CD14-positive monocyte (primary cell): Measurements from ENCODE around the gene DOCK8. TPM values are rescaled to one million over a fixed set of nuclear protein-coding genes. Genes with fewer than 3 reads are reported as not detected.
"Not testable (repeated sequence)": the region's sequence is repeated elsewhere in the genome, so short reads cannot be mapped to it uniquely, and the experiment has no call there.

ENCODE experiments used
- DNase-seq, 3 donors: peaks; one replicate each; pipeline ENCODE4 v3.0.0-alpha.2; 2011 to 2022
- H2AFZ ChIP-seq: 2 replicates; pipeline ENCODE4 v1.6.0; 2012; ENCODE audit warnings: mild to moderate bottlenecking, low read depth, low read length, inconsistent platforms; ENCODE audit not compliant: insufficient read depth, poor library complexity, severe bottlenecking
- H3K27ac ChIP-seq, 2 donors: 1 replicate in 1 of 2; 2 replicates in 1 of 2; pipeline ENCODE4 v1.5.1; 2012 to 2013; ENCODE audit warnings: low read length in 2 of 2, control low read depth in 1 of 2, inconsistent platforms in 1 of 2, low read depth in 1 of 2, mild to moderate bottlenecking in 1 of 2
- H3K27me3 ChIP-seq, 2 donors: one replicate each; pipeline versions ENCODE4 v1.6.0 to v1.6.1; 2011 to 2013; ENCODE audit warnings: low read length in 2 of 2; ENCODE audit not compliant: control insufficient read depth in 2 of 2, insufficient read depth in 2 of 2
- H3K36me3 ChIP-seq, 2 donors: replicated peaks in 1 of 2; 1 replicate in 1 of 2; 2 replicates in 1 of 2; pipeline versions ENCODE4 v1.5.1 to v1.6.1; 2012 to 2013; ENCODE audit warnings: low read length in 2 of 2, control low read depth in 1 of 2, inconsistent platforms in 1 of 2, mild to moderate bottlenecking in 1 of 2; ENCODE audit not compliant: insufficient read depth in 2 of 2, control insufficient read depth in 1 of 2
- H3K4me1 ChIP-seq, 2 donors: 1 replicate in 1 of 2; 2 replicates in 1 of 2; pipeline versions ENCODE4 v1.5.1 to v1.6.1; 2012 to 2013; ENCODE audit warnings: low read length in 2 of 2, control low read depth in 1 of 2, inconsistent platforms in 1 of 2, mild to moderate bottlenecking in 1 of 2, moderate library complexity in 1 of 2; ENCODE audit not compliant: insufficient read depth in 2 of 2, control insufficient read depth in 1 of 2
- H3K4me2 ChIP-seq: replicated peaks from 2 replicates; pipeline ENCODE3; 2012; ENCODE audit warnings: low read length, moderate library complexity, mild to moderate bottlenecking; ENCODE audit not compliant: poor library complexity, severe bottlenecking; ENCODE audit errors: extremely low read depth
- H3K4me3 ChIP-seq, 3 experiments: fragments of 200-600 bp in 1 of 3; sonication (generic) in 1 of 3; replicated peaks in 1 of 3; 1 replicate in 2 of 3; 2 replicates in 1 of 3; pipeline ENCODE4 v1.5.1; 2011 to 2013; ENCODE audit warnings: low read length in 3 of 3, mild to moderate bottlenecking in 3 of 3, control low read depth in 2 of 3, low read depth in 2 of 3, inconsistent platforms in 1 of 3, moderate library complexity in 1 of 3
- H3K79me2 ChIP-seq: 2 replicates; pipeline ENCODE4 v1.6.0; 2012; ENCODE audit warnings: mild to moderate bottlenecking, control low read depth, inconsistent platforms, low read length, moderate library complexity; ENCODE audit not compliant: insufficient read depth
- H3K9ac ChIP-seq: 2 replicates; pipeline ENCODE4 v1.6.0; 2017; ENCODE audit warnings: low read length, mild to moderate bottlenecking; ENCODE audit not compliant: insufficient read depth, poor library complexity, severe bottlenecking
- H3K9me3 ChIP-seq, 2 donors: replicated peaks in 1 of 2; 1 replicate in 1 of 2; 2 replicates in 1 of 2; pipeline versions ENCODE4 v1.5.1 to v1.6.1; 2012 to 2013; ENCODE audit warnings: low read length in 2 of 2, control low read depth in 1 of 2; ENCODE audit not compliant: control insufficient read depth in 1 of 2, insufficient read depth in 1 of 2
- H4K20me1 ChIP-seq: 2 replicates; pipeline ENCODE4 v1.6.0; 2012; ENCODE audit warnings: mild to moderate bottlenecking, low read length, control low read depth, moderate library complexity; ENCODE audit not compliant: insufficient read depth
- H3K27ac Mint-ChIP-seq, 7 donors: one replicate each; pipeline ENCODE4 v1.8.0; 2020; ENCODE audit warnings: mild to moderate bottlenecking in 7 of 7, mixed read lengths in 7 of 7, moderate library complexity in 6 of 7, inconsistent platforms in 2 of 7
- H3K27me3 Mint-ChIP-seq, 3 donors: one replicate each; pipeline ENCODE4 v1.8.0; 2021 to 2022; ENCODE audit warnings: low read depth in 3 of 3, mild to moderate bottlenecking in 3 of 3, mixed read lengths in 3 of 3, moderate library complexity in 3 of 3, inconsistent platforms in 1 of 3
- H3K36me3 Mint-ChIP-seq, 2 donors: one replicate each; pipeline ENCODE4 v1.8.0; 2020; ENCODE audit warnings: mixed read lengths in 2 of 2, inconsistent platforms in 1 of 2, mild to moderate bottlenecking in 1 of 2
- H3K4me1 Mint-ChIP-seq: one replicate; pipeline ENCODE4 v1.8.0; 2020; ENCODE audit warnings: mild to moderate bottlenecking, mixed read lengths
- H3K4me3 Mint-ChIP-seq, 2 donors: one replicate each; pipeline ENCODE4 v1.8.0; 2020; ENCODE audit warnings: mild to moderate bottlenecking in 2 of 2, mixed read lengths in 2 of 2, moderate library complexity in 1 of 2
- H3K9me3 Mint-ChIP-seq, 7 donors: one replicate each; pipeline ENCODE4 v1.8.0; 2020 to 2022; ENCODE audit warnings: mixed read lengths in 7 of 7, mild to moderate bottlenecking in 6 of 7, moderate library complexity in 6 of 7, inconsistent platforms in 2 of 7
- WGBS: methylation state at CpG from one replicate; pipeline ENCODE4 v1.1.5; 2013; ENCODE audit warnings: missing lambda C conversion rate; ENCODE audit not compliant: insufficient coverage; 5-methylcytosine and 5-hydroxymethylcytosine counted together
- intact Hi-C, 2 donors: fragments of 100-400 bp; cut with micrococcal nuclease; formaldehyde crosslinking; loops; one replicate each; pipeline versions ENCODE4 v1.15.0 to v1.15.1; 2023
- polyA plus RNA-seq, 3 donors: library from polyadenylated mRNA; depleted of rRNA in 1 of 3; unstranded in 2 of 3; stranded (reverse) in 1 of 3; fragments of 300-500 nt in 2 of 3; fragments of >200 nt in 1 of 3; fragmentation: Illumina TruSeq in 2 of 3; gene quantifications; 1 replicate in 2 of 3; 2 replicates in 1 of 3; pipeline ENCODE4 v1.2.3, GENCODE V29; 2012 to 2021
- TF ChIP-seq, protein P1 (sequence below): fragments of 200-600 bp; IDR thresholded peaks from one replicate; pipeline ENCODE4 v1.8.0; 2022; ENCODE audit warnings: antibody characterized with exemption, mild to moderate bottlenecking

Gene DOCK8
- polyA plus RNA-seq, 3 donors, result 46.8 to 100 (median 95.4) TPM

DNA sequence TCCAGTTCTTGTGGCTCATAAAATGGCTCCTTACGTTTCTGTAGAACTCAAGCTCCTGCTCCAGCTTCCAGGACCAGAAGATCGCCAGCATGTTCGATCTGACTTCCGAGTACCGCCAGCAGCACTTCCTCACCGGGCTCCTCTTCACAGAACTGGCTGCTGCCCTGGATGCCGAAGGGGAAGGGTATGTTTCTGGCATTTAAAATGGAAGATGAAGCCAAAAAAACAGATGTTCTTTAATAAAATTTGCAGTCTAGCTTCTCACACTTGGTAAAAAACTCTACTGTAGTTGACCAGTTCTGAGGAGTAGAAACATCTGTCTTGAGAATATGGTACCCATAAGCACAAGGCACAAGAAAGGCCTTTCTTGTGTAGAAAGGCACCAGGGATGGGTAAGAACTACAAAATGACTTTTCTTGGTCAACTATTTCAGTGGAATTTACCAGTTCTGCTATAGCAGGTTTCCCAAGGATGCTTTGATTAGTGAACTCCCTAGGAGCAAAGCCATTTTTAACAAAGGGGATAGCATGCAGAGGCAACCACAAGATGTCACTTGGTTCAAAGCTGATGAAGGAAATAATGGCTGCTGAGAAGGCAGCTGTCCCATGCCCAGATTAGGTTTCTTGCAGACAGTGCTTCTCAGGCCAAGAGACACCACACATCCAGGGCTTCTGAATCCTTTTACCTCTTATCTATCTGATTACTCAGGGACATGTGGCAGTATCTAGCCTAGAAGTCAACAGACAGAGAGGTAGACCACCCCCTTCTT is 192.4 kb downstream of the DOCK8 start:
- Histone ChIP-seq H3K27ac (no peak overlapping the region), H3K36me3 (peaks cover 91 to 96% of the 10 kb centered on the region in 2 donors), H2AFZ (no peak overlapping the region), H3K4me3 (no peak overlapping the region), H3K79me2 (no peaks in the 10 kb centered on the region), H3K4me2 (no peak overlapping the region), H4K20me1 (peaks cover 75% of the 10 kb centered on the region), H3K9ac (no peak overlapping the region), H3K4me1 (no peaks in the 10 kb centered on the region), H3K9me3 (no peaks in the 10 kb centered on the region), H3K27me3 (no peaks in the 10 kb centered on the region)
- peaks cover 79 to 94% of the 10 kb centered on the region in 2 donors for H3K36me3 Mint-ChIP-seq
- DNase-seq, result no peak
- no peaks in the 10 kb centered on the region for H3K9me3 Mint-ChIP-seq
- TF ChIP-seq, protein P1, sequence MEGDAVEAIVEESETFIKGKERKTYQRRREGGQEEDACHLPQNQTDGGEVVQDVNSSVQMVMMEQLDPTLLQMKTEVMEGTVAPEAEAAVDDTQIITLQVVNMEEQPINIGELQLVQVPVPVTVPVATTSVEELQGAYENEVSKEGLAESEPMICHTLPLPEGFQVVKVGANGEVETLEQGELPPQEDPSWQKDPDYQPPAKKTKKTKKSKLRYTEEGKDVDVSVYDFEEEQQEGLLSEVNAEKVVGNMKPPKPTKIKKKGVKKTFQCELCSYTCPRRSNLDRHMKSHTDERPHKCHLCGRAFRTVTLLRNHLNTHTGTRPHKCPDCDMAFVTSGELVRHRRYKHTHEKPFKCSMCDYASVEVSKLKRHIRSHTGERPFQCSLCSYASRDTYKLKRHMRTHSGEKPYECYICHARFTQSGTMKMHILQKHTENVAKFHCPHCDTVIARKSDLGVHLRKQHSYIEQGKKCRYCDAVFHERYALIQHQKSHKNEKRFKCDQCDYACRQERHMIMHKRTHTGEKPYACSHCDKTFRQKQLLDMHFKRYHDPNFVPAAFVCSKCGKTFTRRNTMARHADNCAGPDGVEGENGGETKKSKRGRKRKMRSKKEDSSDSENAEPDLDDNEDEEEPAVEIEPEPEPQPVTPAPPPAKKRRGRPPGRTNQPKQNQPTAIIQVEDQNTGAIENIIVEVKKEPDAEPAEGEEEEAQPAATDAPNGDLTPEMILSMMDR, result no peak
- intact Hi-C loops, result no loop called here
- H3K27ac Mint-ChIP-seq, result peak overlapping the region in 3 of 7 donors; percentile 49 to 58 (median 52)
- H3K4me3 Mint-ChIP-seq, result no peak overlapping the region
- WGBS, result 96% methylated on average over 3 of the region's 7 CpGs
- H3K27me3 Mint-ChIP-seq, result no peaks in the 10 kb centered on the region
- H3K4me1 Mint-ChIP-seq, result no peaks in the 10 kb centered on the region

DNA sequence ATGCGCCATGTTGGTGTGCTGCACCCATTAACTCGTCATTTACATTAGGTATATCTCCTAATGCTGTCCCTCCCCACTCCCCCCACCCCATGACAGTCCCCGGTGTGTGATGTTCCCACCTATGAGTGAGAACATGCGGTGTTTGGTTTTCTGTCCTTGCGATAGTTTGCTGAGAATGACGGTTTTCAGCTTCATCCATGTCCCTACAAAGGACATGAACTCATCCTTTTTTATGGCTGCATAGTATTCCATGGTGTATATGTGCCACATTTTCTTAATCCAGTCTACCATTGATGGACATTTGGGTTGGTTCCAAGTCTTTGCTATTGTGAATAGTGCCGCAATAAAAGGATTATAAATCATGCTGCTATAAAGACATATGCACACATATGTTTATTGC is 195.0 kb downstream of the DOCK8 start:
- intact Hi-C loops, H3K4me1 ChIP-seq, H3K9me3 ChIP-seq, H3K4me3 ChIP-seq, H3K9ac ChIP-seq, H3K79me2 ChIP-seq, H3K9me3 Mint-ChIP-seq, H2AFZ ChIP-seq, H3K27me3 ChIP-seq, H3K27ac Mint-ChIP-seq, H3K4me2 ChIP-seq, H3K4me1 Mint-ChIP-seq, H3K4me3 Mint-ChIP-seq, DNase-seq, H3K27ac ChIP-seq, H3K27me3 Mint-ChIP-seq: not testable (repeated sequence)
- peaks cover 62% of the 10 kb centered on the region for H4K20me1 ChIP-seq
- peaks cover 71 to 94% of the 10 kb centered on the region in 2 donors for H3K36me3 Mint-ChIP-seq
- WGBS, result no CpG with 5 or more reads among the region's 7 CpGs
- peaks cover 85 to 98% of the 10 kb centered on the region in 2 donors for H3K36me3 ChIP-seq
